ENCODE results near the gene MBNL1.

DNA sequence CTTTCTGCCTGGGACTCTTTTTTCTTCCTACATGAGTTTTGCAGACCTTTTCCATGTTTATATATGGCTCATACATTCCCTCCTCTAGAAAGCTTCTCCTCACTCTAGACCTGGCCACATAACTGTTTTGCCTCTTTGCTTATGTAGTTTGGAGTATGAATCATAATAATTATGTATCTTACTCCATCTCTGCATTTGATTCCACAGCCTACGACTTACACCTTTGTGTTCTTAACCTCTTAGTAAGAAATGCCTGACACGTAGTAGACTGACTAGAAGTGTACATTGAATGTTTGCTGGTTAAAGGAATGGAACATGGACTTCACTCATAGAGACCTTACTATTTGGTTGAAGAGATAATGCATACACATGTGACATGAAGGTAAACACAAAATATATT lies 56.4 kb downstream of the MBNL1 start:
- TF ChIP-seq GATA1 (IDR thresholded peaks at IDR 0.05; ENCODE audit: low read depth, low read length) (no peak), POLR2A (IDR thresholded peaks at IDR 0.05; ENCODE audit: low read length) (no peak)

Measured in erythroblast (primary cell).